Type B pancreatic cell (in vitro differentiated cells): ENCODE results near the gene NT5E. TPM values are rescaled to one million over a fixed set of nuclear protein-coding genes. Genes with fewer than 3 reads are reported as not detected.

ENCODE experiments used
- DNase-seq: peaks from one replicate; pipeline ENCODE4 v3.0.0; 2021; ENCODE audit warnings: mixed read lengths; ENCODE audit not compliant: unreplicated experiment; ENCODE audit errors: extremely low spot score
- H3K27ac Mint-ChIP-seq: 2 replicates; pipeline ENCODE4 v1.8.0; 2021; ENCODE audit warnings: mild to moderate bottlenecking, mixed read lengths
- H3K27me3 Mint-ChIP-seq: 2 replicates; pipeline ENCODE4 v1.8.0; 2021; ENCODE audit warnings: mixed read lengths
- H3K36me3 Mint-ChIP-seq: 2 replicates; pipeline ENCODE4 v1.8.0; 2021; ENCODE audit warnings: mixed read lengths
- H3K4me1 Mint-ChIP-seq: one replicate; pipeline ENCODE4 v1.8.0; 2021; ENCODE audit warnings: mixed read lengths; ENCODE audit not compliant: unreplicated experiment
- H3K4me3 Mint-ChIP-seq: 2 replicates; pipeline ENCODE4 v1.8.0; 2021; ENCODE audit warnings: mild to moderate bottlenecking, mixed read lengths
- H3K9me3 Mint-ChIP-seq: 2 replicates; pipeline ENCODE4 v1.8.0; 2021; ENCODE audit warnings: mixed read lengths
- CTCF ChIP-seq: fragments of 200-600 bp; sonication (generic); conservative IDR thresholded peaks from 2 replicates; pipeline ENCODE4 v1.5.0; 2021; ENCODE audit warnings: antibody characterized with exemption, mild to moderate bottlenecking
- total RNA-seq: library from RNA; stranded (reverse); gene quantifications from 2 replicates; pipeline ENCODE4 v1.2.1, GENCODE V29; 2021; ENCODE audit warnings: low replicate concordance

The NT5E gene
- total RNA-seq, 1 donor from 2014 or later = 6.6 TPM

- Mint-ChIP-seq H3K27ac (no peak overlapping the region), H3K4me1 (peaks cover 6% of the 10 kb centered on the region), H3K4me3 (no peak overlapping the region), H3K9me3 (no peaks in the 10 kb centered on the region), H3K27me3 (peaks cover 42% of the 10 kb centered on the region), H3K36me3 (no peaks in the 10 kb centered on the region)
- no peak for DNase-seq
- TF ChIP-seq CTCF = no peak
These were observed 6.9 kb downstream of the NT5E start for GRCh38 chr6:85456782-85457181.

DNA sequence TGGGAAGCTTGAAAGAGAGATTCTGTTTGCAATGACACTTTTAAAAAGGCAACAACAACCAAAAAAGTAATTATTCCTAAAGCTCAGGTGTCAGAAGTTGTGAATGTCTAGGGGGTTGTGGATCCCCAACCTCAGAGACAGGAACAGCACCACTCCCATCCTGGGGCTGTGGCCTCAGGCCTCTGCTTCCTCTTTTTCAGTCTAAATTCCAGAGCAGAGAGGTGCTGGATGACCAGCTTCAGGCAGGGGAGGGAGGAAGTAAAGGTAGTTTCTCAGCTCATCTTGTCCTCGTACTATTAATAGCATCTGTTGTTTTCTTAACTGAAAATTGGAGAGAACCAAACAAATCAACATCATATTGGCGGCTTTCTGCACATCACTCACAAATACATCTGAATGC, 8.3 kb downstream of the NT5E start:
- Mint-ChIP-seq H3K36me3 (no peaks in the 10 kb centered on the region), H3K4me1 (no peaks in the 10 kb centered on the region), H3K9me3 (no peaks in the 10 kb centered on the region), H3K27ac (no peak overlapping the region), H3K27me3 (peaks cover 32% of the 10 kb centered on the region), H3K4me3 (no peak overlapping the region)
- DNase-seq = no peak
- no peak for TF ChIP-seq CTCF

DNA sequence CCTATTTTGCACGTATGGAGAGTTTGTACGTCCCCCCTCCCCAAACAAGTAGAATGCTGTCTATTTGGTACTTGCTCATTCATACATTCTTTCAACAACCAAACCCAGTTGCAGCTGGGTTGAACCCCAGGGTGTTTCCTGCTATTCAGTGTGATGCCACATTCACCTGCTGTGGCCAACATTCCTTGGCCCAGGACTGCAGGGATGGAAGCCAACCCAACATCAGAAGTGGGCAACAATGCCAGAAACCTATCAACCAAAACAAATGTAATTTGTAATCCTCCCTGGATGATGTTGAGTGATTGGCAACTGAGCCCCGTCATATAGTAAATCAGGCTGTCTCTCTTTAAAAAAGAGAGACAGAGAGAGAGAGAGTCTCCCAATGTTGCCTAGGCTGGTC, 8.9 kb downstream of the NT5E start:
- Mint-ChIP-seq H3K9me3 (no peaks in the 10 kb centered on the region), H3K36me3 (no peaks in the 10 kb centered on the region), H3K27me3 (peaks cover 29% of the 10 kb centered on the region), H3K4me3 (no peak overlapping the region), H3K27ac (no peak overlapping the region), H3K4me1 (no peaks in the 10 kb centered on the region)
- TF ChIP-seq CTCF = no peak
- no peak for DNase-seq

GRCh38 chr6:85459224-85459901, 9.5 kb downstream of the NT5E start:
- TF ChIP-seq CTCF = no peak
- DNase-seq = no peak
- H3K4me3 Mint-ChIP-seq = no peak overlapping the region
- H3K27me3 Mint-ChIP-seq = peaks cover 25% of the 10 kb centered on the region
- no peak overlapping the region for H3K27ac Mint-ChIP-seq
- peaks cover 3% of the 10 kb centered on the region for H3K4me1 Mint-ChIP-seq
- H3K9me3 Mint-ChIP-seq = no peaks in the 10 kb centered on the region
- no peaks in the 10 kb centered on the region for H3K36me3 Mint-ChIP-seq

- Mint-ChIP-seq H3K36me3 (no peaks in the 10 kb centered on the region), H3K27me3 (peaks cover 25% of the 10 kb centered on the region), H3K4me1 (peaks cover 10% of the 10 kb centered on the region), H3K27ac (no peak overlapping the region), H3K9me3 (no peaks in the 10 kb centered on the region), H3K4me3 (no peak overlapping the region)
- no peak for DNase-seq
- no peak for TF ChIP-seq CTCF
These were observed 10.5 kb downstream of the NT5E start for GRCh38 chr6:85460154-85460920.
